Measurements from ENCODE around the gene MBLAC1. TPM values are rescaled to one million over a fixed set of nuclear protein-coding genes. Genes with fewer than 3 reads are reported as not detected.
A peak's percentile ranks its signal among the peaks of the same experiment; 100 is the strongest.

The MBLAC1 gene
- total RNA-seq, 1 experiment from 2014 or later, result 1.2 TPM

DNA sequence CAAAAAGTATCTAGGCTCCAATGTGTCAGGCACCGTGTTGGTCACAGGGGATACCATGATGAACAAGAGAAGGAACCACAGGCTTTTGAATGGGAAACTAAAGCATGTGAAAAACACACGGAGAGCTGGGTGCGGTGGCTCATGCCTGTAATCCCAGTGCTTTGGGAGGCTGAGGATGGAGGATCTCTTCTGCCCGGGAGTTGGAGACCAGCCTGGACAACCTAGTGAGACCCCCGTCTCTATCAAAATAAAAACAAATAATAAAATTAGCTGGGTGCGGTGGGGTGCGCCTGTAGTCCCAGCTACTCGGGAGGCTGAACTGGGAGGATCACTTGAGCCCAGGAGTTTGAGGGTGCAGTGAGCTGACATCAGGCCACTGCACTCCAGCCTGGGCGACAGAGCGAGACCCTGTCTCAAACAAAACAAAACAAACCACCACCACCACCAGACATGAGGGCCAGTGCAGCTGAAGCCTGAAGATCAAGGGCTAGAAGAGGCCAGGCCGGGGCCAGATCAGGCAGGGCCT lies 38.6 kb upstream of the MBLAC1 start:
- peaks cover 13% of the 10 kb centered on the region for H3K4me1 Mint-ChIP-seq (ENCODE audit: low read depth, unreplicated experiment)
- peak overlapping the region; percentile 79 for H3K4me3 Mint-ChIP-seq (ENCODE audit: low read depth, unreplicated experiment)
- no peaks in the 10 kb centered on the region for H3K9me3 Mint-ChIP-seq (ENCODE audit: low read depth, unreplicated experiment)
- intact Hi-C loops (cut with micrococcal nuclease; ENCODE audit: unreplicated experiment), result no loop called here
- BruUV-seq (replicated peaks), result no TSS peak
- peaks cover 47% of the 10 kb centered on the region for H3K36me3 Mint-ChIP-seq (ENCODE audit: insufficient read depth, unreplicated experiment)
- CTCF ChIA-PET, result interaction anchor here (0.7 kb wide), 1 partner anchor 8 kb away, joined by 3 read pairs; no protein-coding TSS in a partner anchor
- no peak for DNase-seq
- H3K27me3 Mint-ChIP-seq (ENCODE audit: unreplicated experiment), result no peaks in the 10 kb centered on the region
- no peak overlapping the region for H3K27ac Mint-ChIP-seq (ENCODE audit: unreplicated experiment)
- TF ChIP-seq, protein P1, sequence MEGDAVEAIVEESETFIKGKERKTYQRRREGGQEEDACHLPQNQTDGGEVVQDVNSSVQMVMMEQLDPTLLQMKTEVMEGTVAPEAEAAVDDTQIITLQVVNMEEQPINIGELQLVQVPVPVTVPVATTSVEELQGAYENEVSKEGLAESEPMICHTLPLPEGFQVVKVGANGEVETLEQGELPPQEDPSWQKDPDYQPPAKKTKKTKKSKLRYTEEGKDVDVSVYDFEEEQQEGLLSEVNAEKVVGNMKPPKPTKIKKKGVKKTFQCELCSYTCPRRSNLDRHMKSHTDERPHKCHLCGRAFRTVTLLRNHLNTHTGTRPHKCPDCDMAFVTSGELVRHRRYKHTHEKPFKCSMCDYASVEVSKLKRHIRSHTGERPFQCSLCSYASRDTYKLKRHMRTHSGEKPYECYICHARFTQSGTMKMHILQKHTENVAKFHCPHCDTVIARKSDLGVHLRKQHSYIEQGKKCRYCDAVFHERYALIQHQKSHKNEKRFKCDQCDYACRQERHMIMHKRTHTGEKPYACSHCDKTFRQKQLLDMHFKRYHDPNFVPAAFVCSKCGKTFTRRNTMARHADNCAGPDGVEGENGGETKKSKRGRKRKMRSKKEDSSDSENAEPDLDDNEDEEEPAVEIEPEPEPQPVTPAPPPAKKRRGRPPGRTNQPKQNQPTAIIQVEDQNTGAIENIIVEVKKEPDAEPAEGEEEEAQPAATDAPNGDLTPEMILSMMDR (IDR thresholded peaks at IDR 0.05; ENCODE audit: unreplicated experiment), result no peak

DNA sequence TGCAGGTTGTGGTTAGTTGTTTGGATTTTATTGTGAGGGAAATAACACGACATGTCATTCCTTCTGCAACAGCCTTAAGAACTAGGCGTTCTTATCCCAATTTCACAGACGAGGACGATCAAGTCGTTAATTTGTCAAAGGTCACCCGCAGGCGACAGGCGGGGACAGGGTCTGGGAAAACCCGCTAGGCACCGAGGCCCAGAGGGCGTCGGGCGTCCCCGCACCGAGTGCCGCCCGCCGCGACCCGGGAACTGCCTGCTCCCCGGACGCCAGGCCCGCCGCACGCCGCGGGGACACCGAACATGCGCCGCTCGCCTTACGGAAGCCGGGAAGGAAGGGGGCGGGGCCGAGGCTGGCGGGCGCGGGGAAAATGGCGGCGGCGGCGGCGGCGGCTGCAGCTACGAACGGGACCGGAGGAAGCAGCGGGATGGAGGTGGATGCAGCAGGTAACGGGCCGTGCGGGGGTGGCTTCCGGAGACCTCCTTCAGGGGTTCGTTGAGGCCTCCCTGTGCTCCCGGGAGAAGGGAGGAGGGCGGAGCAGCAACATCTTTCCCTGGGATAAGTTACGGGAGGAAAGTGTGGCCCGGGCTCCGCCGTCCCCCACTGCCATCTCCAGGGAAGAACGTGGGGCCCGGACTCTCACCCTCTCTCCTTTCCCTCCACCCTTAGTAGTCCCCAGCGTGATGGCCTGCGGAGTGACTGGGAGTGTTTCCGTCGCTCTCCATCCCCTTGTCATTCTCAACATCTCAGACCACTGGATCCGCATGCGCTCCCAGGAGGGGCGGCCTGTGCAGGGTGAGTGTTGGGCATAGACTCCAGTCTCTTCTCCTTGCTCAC lies 37.9 kb upstream of the MBLAC1 start, which contains the start of gene COPS6:
Gene COPS6, plus strand, starts transcription at position 349 of the 837 bp plus-strand sequence. Its CDS starts 22 bp downstream, at position 371.
- H3K4me3 Mint-ChIP-seq (ENCODE audit: low read depth, unreplicated experiment), result peak within 1 kb of the TSS; percentile 79
- H3K36me3 Mint-ChIP-seq (ENCODE audit: insufficient read depth, unreplicated experiment), result peaks cover 52% of the 10 kb centered on the region
- intact Hi-C loops (cut with micrococcal nuclease; ENCODE audit: unreplicated experiment), result no loop called here

DNA sequence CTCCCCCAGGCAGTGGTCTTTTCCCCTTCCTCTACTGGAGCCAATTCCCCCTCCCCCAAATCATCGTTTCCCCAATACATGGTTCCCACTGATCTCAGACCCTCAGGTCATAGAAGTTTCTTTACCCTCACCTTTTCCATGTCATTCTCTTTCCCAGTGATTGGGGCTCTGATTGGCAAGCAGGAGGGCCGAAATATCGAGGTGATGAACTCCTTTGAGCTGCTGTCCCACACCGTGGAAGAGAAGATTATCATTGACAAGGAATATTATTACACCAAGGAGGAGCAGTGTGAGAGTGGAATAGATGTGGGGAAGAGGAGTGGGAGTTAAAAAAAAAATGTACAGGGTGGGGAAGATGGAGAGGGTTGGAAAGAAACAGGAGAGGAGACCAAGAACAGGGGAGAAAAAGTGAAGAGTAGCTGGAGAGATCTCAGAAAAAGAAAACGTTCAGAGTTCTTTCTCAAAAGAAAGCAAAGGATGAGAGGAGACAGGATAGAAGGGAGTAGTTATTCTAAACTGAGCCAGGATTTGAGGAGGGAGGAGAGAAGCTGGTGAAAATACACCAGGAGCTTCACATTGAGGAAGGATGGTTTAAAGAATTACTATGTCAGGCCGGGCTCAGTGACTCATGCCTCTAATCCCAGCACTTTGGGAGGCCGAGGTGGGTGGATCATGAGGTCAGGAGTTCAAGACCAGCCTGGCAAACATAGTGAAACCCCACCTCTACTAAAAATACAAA lies 37.1 kb upstream of the MBLAC1 start:
- Mint-ChIP-seq H3K27ac (ENCODE audit: unreplicated experiment) (peak overlapping the region; percentile 9), H3K4me3 (ENCODE audit: low read depth, unreplicated experiment) (peak overlapping the region; percentile 79), H3K27me3 (ENCODE audit: unreplicated experiment) (no peaks in the 10 kb centered on the region), H3K36me3 (ENCODE audit: insufficient read depth, unreplicated experiment) (peaks cover 56% of the 10 kb centered on the region), H3K4me1 (ENCODE audit: low read depth, unreplicated experiment) (peaks cover 11% of the 10 kb centered on the region), H3K9me3 (ENCODE audit: low read depth, unreplicated experiment) (no peaks in the 10 kb centered on the region)
- no peak for DNase-seq
- CTCF ChIA-PET, result no interaction called here
- intact Hi-C loops (cut with micrococcal nuclease; ENCODE audit: unreplicated experiment), result no loop called here
- no TSS peak for BruUV-seq (replicated peaks)
- TF ChIP-seq, protein P1 (IDR thresholded peaks at IDR 0.05; ENCODE audit: unreplicated experiment), result no peak

More for the DNA sequence above, 37.9 kb upstream of the MBLAC1 start, which contains the start of gene COPS6:
- Mint-ChIP-seq H3K27ac (ENCODE audit: unreplicated experiment) (peak within 1 kb of the TSS; percentile 9), H3K4me1 (ENCODE audit: low read depth, unreplicated experiment) (peaks cover 11% of the 10 kb centered on the region), H3K27me3 (ENCODE audit: unreplicated experiment) (no peaks in the 10 kb centered on the region), H3K9me3 (ENCODE audit: low read depth, unreplicated experiment) (no peaks in the 10 kb centered on the region)
- TF ChIP-seq, protein P1 (IDR thresholded peaks at IDR 0.05; ENCODE audit: unreplicated experiment), result no peak
- DNase-seq, result peak; percentile 88
- CTCF ChIA-PET, result interaction anchor here (0.7 kb wide), 1 partner anchor 9 kb away, joined by 3 read pairs; no protein-coding TSS in a partner anchor
- BruUV-seq (replicated peaks), result TSS peak; percentile 12
